ENCODE results near the gene CADPS.

The CADPS gene

GRCh38 chr3:62737449-62737848 is 137.8 kb downstream of the CADPS start:
- DNase-seq (ENCODE audit: low read depth), result no peak

GRCh38 chr3:62735510-62735909 is 139.7 kb downstream of the CADPS start:
- DNase-seq (ENCODE audit: low read depth), result no peak

GRCh38 chr3:62732183-62732904 is 142.9 kb downstream of the CADPS start:
- no peak for DNase-seq (ENCODE audit: low read depth)

- no peak for DNase-seq (ENCODE audit: low read depth)
Observed at GRCh38 chr3:62727981-62728380, 147.2 kb downstream of the CADPS start.

GRCh38 chr3:62727536-62727935 is 147.7 kb downstream of the CADPS start:
- DNase-seq (ENCODE audit: low read depth), result no peak

- DNase-seq (ENCODE audit: low read depth), result no peak
Observed at GRCh38 chr3:62724503-62724902, 150.7 kb downstream of the CADPS start.

GRCh38 chr3:62723914-62724217 is 151.3 kb downstream of the CADPS start:
- DNase-seq (ENCODE audit: low read depth), result no peak

- no peak for DNase-seq (ENCODE audit: low read depth)
Observed at GRCh38 chr3:62723166-62723913, 151.9 kb downstream of the CADPS start.

DNA sequence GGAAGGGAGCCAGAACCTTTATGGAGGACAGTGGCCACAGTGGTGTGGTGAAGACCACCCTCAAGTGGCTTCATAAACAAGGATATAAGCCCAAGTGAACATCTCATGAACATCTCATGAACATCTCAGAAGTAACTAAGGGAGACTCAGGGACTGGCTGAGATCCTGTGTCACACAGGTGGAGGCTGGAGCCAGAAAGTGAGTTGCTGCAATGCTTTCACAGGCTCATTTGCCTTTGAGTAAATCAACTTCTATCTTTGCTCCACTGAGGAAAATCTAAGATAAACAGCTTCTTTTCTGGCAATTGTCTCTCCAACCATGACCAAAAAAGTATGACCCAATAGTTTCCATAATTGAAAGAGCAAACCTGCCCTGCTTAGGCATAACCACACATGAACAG is 152.9 kb downstream of the CADPS start:
- no peak for DNase-seq (ENCODE audit: low read depth)

DNA sequence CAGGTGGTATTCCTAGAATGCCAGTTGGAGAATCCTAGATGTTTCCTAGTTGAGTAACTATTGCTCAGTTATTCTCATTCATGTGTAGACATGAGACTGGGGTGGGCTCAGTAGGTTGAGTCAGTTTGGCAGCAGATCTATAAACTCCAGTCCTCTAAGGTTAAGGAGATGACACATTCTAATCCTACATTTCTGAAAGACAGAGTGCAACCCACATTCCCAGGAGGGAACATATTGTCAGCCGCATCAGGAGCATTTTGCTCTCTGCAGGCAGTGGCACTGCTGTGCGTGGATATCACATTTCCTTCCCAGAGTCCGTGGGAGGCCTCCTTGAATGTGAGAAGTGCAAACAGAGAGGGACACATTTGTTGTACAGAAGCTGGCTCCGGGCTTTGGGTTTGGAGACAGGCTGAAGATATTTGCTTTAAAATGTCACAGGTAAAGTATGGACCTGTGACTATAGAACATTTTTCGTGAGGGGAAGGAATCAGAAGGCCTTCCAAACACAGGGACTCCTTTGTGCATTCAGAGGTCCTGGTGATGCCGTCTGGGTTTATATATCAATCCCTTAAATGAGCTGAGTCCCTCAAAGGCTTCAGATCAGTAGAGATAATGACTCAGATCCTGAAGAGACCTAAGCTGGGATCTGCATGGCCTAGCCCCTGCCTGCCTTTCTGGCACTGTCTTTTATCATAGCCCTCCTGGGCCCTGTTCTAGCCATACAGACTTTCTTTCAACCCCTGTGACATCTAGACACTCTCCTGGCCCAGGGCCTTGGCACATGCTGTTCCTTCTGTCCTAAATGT is 156.5 kb downstream of the CADPS start:
- DNase-seq (ENCODE audit: low read depth), result no peak

- DNase-seq (ENCODE audit: low read depth), result no peak
Observed at GRCh38 chr3:62718011-62718410, 157.2 kb downstream of the CADPS start.

DNA sequence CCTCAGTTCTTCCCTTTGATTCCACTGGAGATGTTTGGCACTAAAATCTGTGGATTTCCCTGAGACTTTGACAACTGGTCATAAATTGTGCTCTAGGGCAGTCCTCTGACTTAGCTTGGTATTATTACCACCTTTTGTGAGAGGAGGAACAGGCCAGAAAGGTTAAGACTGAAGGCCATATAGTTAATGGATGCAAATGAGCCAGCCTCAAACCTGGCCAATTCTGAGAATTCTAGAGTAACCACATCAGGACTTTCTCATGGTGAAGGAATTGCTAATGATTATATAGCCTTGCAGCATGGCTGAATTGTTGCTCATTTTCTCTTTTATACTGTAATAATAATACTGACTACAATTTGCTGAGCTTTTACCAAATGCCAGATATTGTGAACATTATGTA is 162.5 kb downstream of the CADPS start:
- DNase-seq (ENCODE audit: low read depth), result no peak

- no peak for DNase-seq (ENCODE audit: low read depth)
Observed at GRCh38 chr3:62710751-62711150, 164.5 kb downstream of the CADPS start.

GRCh38 chr3:62708638-62709373 is 166.4 kb downstream of the CADPS start:
- DNase-seq (ENCODE audit: low read depth), result no peak

- no peak for DNase-seq (ENCODE audit: low read depth)
Observed at GRCh38 chr3:62705721-62706120, 169.5 kb downstream of the CADPS start.

GRCh38 chr3:62703451-62704167 is 171.6 kb downstream of the CADPS start:
- DNase-seq (ENCODE audit: low read depth), result no peak

DNA sequence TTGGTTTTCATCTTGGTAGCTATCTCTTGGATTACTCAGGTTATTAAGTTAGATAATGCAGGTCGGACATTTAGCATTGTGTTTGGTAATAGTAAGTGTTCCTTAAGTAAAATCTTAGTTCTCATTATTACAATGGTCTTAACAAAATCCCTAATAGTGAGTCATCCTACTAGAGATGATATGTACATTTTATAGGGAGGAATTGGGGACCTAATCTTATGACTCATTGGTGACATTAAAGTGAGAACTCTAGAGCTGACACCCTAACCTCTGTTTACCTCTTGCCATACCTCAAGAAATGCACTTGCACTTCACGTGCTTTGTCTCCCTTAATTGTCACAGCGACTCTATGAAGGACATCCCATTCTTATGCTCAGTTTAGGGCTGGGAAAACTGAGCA is 174.9 kb downstream of the CADPS start:
- no peak for DNase-seq (ENCODE audit: low read depth)

DNA sequence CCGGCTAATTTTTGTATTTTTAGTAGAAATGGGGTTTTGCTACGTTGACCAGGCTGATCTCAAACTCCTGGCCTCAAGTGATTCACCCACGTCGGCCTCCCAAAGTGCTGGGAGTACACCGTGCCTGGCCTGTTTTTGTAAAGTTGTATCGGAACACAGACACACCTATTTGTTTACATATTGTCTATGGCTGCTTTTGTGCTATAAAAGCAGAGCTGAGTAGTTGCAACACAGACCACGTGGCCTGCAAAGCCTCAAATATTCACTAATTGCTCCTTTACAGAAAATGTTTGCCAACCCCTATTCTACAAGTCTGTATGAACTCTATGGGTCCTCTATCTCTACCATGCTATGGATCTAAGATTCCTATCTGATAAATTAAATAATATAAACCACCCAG is 175.5 kb downstream of the CADPS start:
- DNase-seq (ENCODE audit: low read depth), result no peak

GRCh38 chr3:62696011-62696410 is 179.2 kb downstream of the CADPS start:
- no peak for DNase-seq (ENCODE audit: low read depth)

- DNase-seq (ENCODE audit: low read depth), result no peak
Observed at GRCh38 chr3:62688812-62689211, 186.4 kb downstream of the CADPS start.

DNA sequence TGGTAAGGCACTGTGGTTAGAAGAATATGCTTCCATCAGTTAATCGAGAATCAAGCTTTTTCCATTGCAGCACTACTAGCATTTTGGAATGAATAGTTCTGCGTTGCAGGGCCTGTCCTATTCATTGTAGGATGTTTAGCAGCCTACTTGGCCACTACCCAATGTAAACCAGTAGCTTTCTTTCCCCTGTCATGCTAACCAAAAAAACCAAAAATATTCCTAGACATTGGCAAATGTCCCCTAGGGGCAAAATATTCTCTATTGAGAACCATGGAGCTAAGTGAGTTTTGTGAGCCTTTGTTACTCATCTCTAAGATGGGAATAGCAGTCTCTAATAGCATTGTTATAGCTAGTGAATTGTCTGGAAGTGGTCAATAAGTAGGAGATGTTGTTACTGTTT is 187.2 kb downstream of the CADPS start:
- DNase-seq (ENCODE audit: low read depth), result no peak
